ENCODE results near the gene GRB7.

Gene GRB7

GRCh38 chr17:39765175-39765574 is 27.4 kb downstream of the GRB7 start:
- in situ Hi-C loops (cut with HindIII; ENCODE audit: low sequenced_read_pairs), result no loop called here

GRCh38 chr17:39765766-39766165 is 28.0 kb downstream of the GRB7 start:
- in situ Hi-C loops (cut with HindIII; ENCODE audit: low sequenced_read_pairs), result no loop called here

- in situ Hi-C loops (cut with HindIII; ENCODE audit: low sequenced_read_pairs), result no loop called here
These were observed 29.4 kb downstream of the GRB7 start for GRCh38 chr17:39767147-39767546.

- in situ Hi-C loops (cut with HindIII; ENCODE audit: low sequenced_read_pairs), result no loop called here
These were observed 32.3 kb downstream of the GRB7 start for GRCh38 chr17:39769974-39770587.

- in situ Hi-C loops (cut with HindIII; ENCODE audit: low sequenced_read_pairs), result no loop called here
These were observed 34.7 kb downstream of the GRB7 start for GRCh38 chr17:39772415-39772814.

- in situ Hi-C loops (cut with HindIII; ENCODE audit: low sequenced_read_pairs), result no loop called here
These were observed 35.5 kb downstream of the GRB7 start for GRCh38 chr17:39772987-39773934.

GRCh38 chr17:39774047-39774446 is 36.3 kb downstream of the GRB7 start:
- in situ Hi-C loops (cut with HindIII; ENCODE audit: low sequenced_read_pairs), result no loop called here

GRCh38 chr17:39775031-39775430 is 37.3 kb downstream of the GRB7 start:
- in situ Hi-C loops (cut with HindIII; ENCODE audit: low sequenced_read_pairs), result no loop called here

- in situ Hi-C loops (cut with HindIII; ENCODE audit: low sequenced_read_pairs), result no loop called here
These were observed 38.5 kb downstream of the GRB7 start for GRCh38 chr17:39776252-39776651.

- in situ Hi-C loops (cut with HindIII; ENCODE audit: low sequenced_read_pairs), result no loop called here
These were observed 40.0 kb downstream of the GRB7 start for GRCh38 chr17:39777534-39778365.

GRCh38 chr17:39781031-39781860 is 43.5 kb downstream of the GRB7 start:
- in situ Hi-C loops (cut with HindIII; ENCODE audit: low sequenced_read_pairs), result no loop called here

- in situ Hi-C loops (cut with HindIII; ENCODE audit: low sequenced_read_pairs), result no loop called here
These were observed 44.1 kb downstream of the GRB7 start for GRCh38 chr17:39781861-39782213.

GRCh38 chr17:39782481-39782880 is 44.7 kb downstream of the GRB7 start:
- in situ Hi-C loops (cut with HindIII; ENCODE audit: low sequenced_read_pairs), result no loop called here

GRCh38 chr17:39782980-39783379 is 45.2 kb downstream of the GRB7 start:
- in situ Hi-C loops (cut with HindIII; ENCODE audit: low sequenced_read_pairs), result no loop called here

- in situ Hi-C loops (cut with HindIII; ENCODE audit: low sequenced_read_pairs), result no loop called here
These were observed 49.3 kb downstream of the GRB7 start for GRCh38 chr17:39787041-39787440.

GRCh38 chr17:39787743-39788484 is 50.2 kb downstream of the GRB7 start:
- in situ Hi-C loops (cut with HindIII; ENCODE audit: low sequenced_read_pairs), result no loop called here

GRCh38 chr17:39791111-39791992 is 53.6 kb downstream of the GRB7 start:
- in situ Hi-C loops (cut with HindIII; ENCODE audit: low sequenced_read_pairs), result loop anchor here (5.0 kb wide), 1 partner anchor 41 kb away; no protein-coding TSS in a partner anchor

- in situ Hi-C loops (cut with HindIII; ENCODE audit: low sequenced_read_pairs), result loop anchor here (5.0 kb wide), 1 partner anchor 40 kb away; no protein-coding TSS in a partner anchor
These were observed 54.9 kb downstream of the GRB7 start for GRCh38 chr17:39792526-39793221.
